H9 (cell line): ENCODE data around the gene RIMBP2. TPM values are rescaled to one million over a fixed set of nuclear protein-coding genes. Genes with fewer than 3 reads are reported as not detected.

Source experiments
- DNase-seq: peaks from one replicate; pipeline ENCODE4 v3.0.0-alpha.2; 2017
- H2AFZ ChIP-seq: one replicate; pipeline ENCODE4 v1.6.1; 2013; ENCODE audit warnings: mild to moderate bottlenecking, low read length, control low read depth, moderate library complexity
- H2AK5ac ChIP-seq: 2 replicates; pipeline ENCODE4 v1.6.1; 2013; ENCODE audit warnings: low read length, control low read depth, mixed read lengths; ENCODE audit not compliant: insufficient read length
- H2BK120ac ChIP-seq: one replicate; pipeline ENCODE4 v1.6.1; 2013; ENCODE audit warnings: low read depth, mild to moderate bottlenecking, low read length, control low read depth, inconsistent platforms; ENCODE audit not compliant: poor library complexity, severe bottlenecking
- H2BK12ac ChIP-seq: 2 replicates; pipeline ENCODE4 v1.6.1; 2013; ENCODE audit warnings: low read length, control low read depth, mixed read lengths, low read depth; ENCODE audit not compliant: insufficient read length
- H2BK15ac ChIP-seq: 2 replicates; pipeline ENCODE4 v1.6.1; 2013; ENCODE audit warnings: low read depth, low read length, control low read depth
- H2BK20ac ChIP-seq: one replicate; pipeline ENCODE4 v1.6.1; 2013; ENCODE audit warnings: low read depth, mild to moderate bottlenecking, low read length, control low read depth, inconsistent platforms; ENCODE audit not compliant: poor library complexity, severe bottlenecking
- H2BK5ac ChIP-seq: 2 replicates; pipeline ENCODE4 v1.6.1; 2013; ENCODE audit warnings: low read length, control low read depth, mixed read lengths; ENCODE audit not compliant: insufficient read length
- H3K14ac ChIP-seq: 2 replicates; pipeline ENCODE4 v1.6.1; 2013; ENCODE audit warnings: low read length, control low read depth; ENCODE audit not compliant: insufficient read depth
- H3K18ac ChIP-seq: 2 replicates; pipeline ENCODE4 v1.6.1; 2013; ENCODE audit warnings: low read depth, mild to moderate bottlenecking, mixed read lengths, low read length, control low read depth; ENCODE audit not compliant: insufficient read length
- H3K23ac ChIP-seq: 2 replicates; pipeline ENCODE4 v1.6.1; 2013; ENCODE audit warnings: low read length, control low read depth, mixed read lengths, low read depth; ENCODE audit not compliant: insufficient read length
- H3K23me2 ChIP-seq: 2 replicates; pipeline ENCODE4 v1.6.1; 2013; ENCODE audit warnings: low read depth, mild to moderate bottlenecking, mixed read lengths, low read length, control low read depth; ENCODE audit not compliant: insufficient read length, poor library complexity, severe bottlenecking
- H3K27ac ChIP-seq: 2 replicates; pipeline ENCODE4 v1.5.1; 2013; ENCODE audit warnings: low read length, control low read depth, mixed read lengths, low read depth; ENCODE audit not compliant: insufficient read length
- H3K27me3 ChIP-seq: 2 replicates; pipeline ENCODE4 v1.6.1; 2013; ENCODE audit warnings: low read length, control low read depth, inconsistent platforms; ENCODE audit not compliant: insufficient read depth
- H3K4ac ChIP-seq: 2 replicates; pipeline ENCODE4 v1.6.1; 2013; ENCODE audit warnings: low read depth, mild to moderate bottlenecking, control low read depth, inconsistent platforms, low read length, moderate library complexity
- H3K4me1 ChIP-seq: 2 replicates; pipeline ENCODE4 v1.6.1; 2013; ENCODE audit warnings: low read length, control low read depth, inconsistent platforms; ENCODE audit not compliant: insufficient read depth
- H3K4me2 ChIP-seq: 2 replicates; pipeline ENCODE4 v1.6.1; 2013; ENCODE audit warnings: low read length, control low read depth, mixed read lengths; ENCODE audit not compliant: insufficient read length, insufficient read depth
- H3K56ac ChIP-seq: 2 replicates; pipeline ENCODE4 v1.6.1; 2013; ENCODE audit warnings: low read depth, mild to moderate bottlenecking, mixed read lengths, low read length, control low read depth; ENCODE audit not compliant: insufficient read length
- H3K79me1 ChIP-seq: 2 replicates; pipeline ENCODE4 v1.6.1; 2013; ENCODE audit warnings: low read depth, mild to moderate bottlenecking, moderate library complexity, low read length, control low read depth, inconsistent platforms; ENCODE audit not compliant: insufficient read depth, poor library complexity, severe bottlenecking
- H3K79me2 ChIP-seq: 2 replicates; pipeline ENCODE4 v1.6.1; 2013; ENCODE audit warnings: low read length, control low read depth, inconsistent platforms; ENCODE audit not compliant: insufficient read depth
- H3K9ac ChIP-seq: 2 replicates; pipeline ENCODE4 v1.6.1; 2013; ENCODE audit warnings: low read length, control low read depth, mixed read lengths; ENCODE audit not compliant: insufficient read length; ENCODE audit errors: extremely low read depth
- H3K9me3 ChIP-seq: one replicate; pipeline ENCODE4 v1.6.1; 2013; ENCODE audit warnings: low read depth, low read length, inconsistent platforms; ENCODE audit not compliant: control insufficient read depth
- H3T11ph ChIP-seq: one replicate; pipeline ENCODE4 v1.6.1; 2013; ENCODE audit warnings: mild to moderate bottlenecking, low read length, control low read depth, inconsistent platforms
- H4K20me1 ChIP-seq: one replicate; pipeline ENCODE4 v1.6.1; 2013; ENCODE audit not compliant: control insufficient read depth, insufficient read length, insufficient read depth
- H4K5ac ChIP-seq: 2 replicates; pipeline ENCODE4 v1.6.1; 2013; ENCODE audit warnings: low read depth, mild to moderate bottlenecking, mixed read lengths, low read length, control low read depth; ENCODE audit not compliant: insufficient read length
- H4K8ac ChIP-seq: replicated peaks from 2 replicates; pipeline ENCODE4 v1.6.1; 2013; ENCODE audit warnings: low read length, control low read depth, mixed read lengths, low read depth; ENCODE audit not compliant: insufficient read length
- H4K91ac ChIP-seq: 2 replicates; pipeline ENCODE4 v1.6.1; 2013; ENCODE audit warnings: low read depth, mild to moderate bottlenecking, moderate library complexity, mixed read lengths, low read length, control low read depth; ENCODE audit not compliant: insufficient read length
- H3K27ac Mint-ChIP-seq, 3 experiments: 2 replicates in 2 of 3; 3 replicates in 1 of 3; pipeline ENCODE4 v1.8.0; 2020 to 2021; ENCODE audit warnings: mixed read lengths in 3 of 3, mild to moderate bottlenecking in 1 of 3, moderate library complexity in 1 of 3
- H3K27me3 Mint-ChIP-seq: 2 replicates; pipeline ENCODE4 v1.8.0; 2021; ENCODE audit warnings: low read depth, mild to moderate bottlenecking, moderate library complexity, mixed read lengths
- H3K36me3 Mint-ChIP-seq, 3 experiments: 2 replicates in 2 of 3; 3 replicates in 1 of 3; pipeline ENCODE4 v1.8.0; 2020 to 2021; ENCODE audit warnings: low read depth in 3 of 3, mixed read lengths in 3 of 3; ENCODE audit not compliant: insufficient read depth in 1 of 3
- H3K4me1 Mint-ChIP-seq, 2 experiments: 2 replicates each; pipeline ENCODE4 v1.8.0; 2020; ENCODE audit warnings: mixed read lengths in 2 of 2
- H3K4me3 Mint-ChIP-seq, 2 experiments: 2 replicates in 1 of 2; 3 replicates in 1 of 2; pipeline ENCODE4 v1.8.0; 2020 to 2021; ENCODE audit warnings: mild to moderate bottlenecking in 2 of 2, mixed read lengths in 2 of 2, moderate library complexity in 1 of 2
- H3K9me3 Mint-ChIP-seq, 2 experiments: 2 replicates in 1 of 2; 3 replicates in 1 of 2; pipeline ENCODE4 v1.8.0; 2020; ENCODE audit warnings: mild to moderate bottlenecking in 2 of 2, mixed read lengths in 2 of 2, moderate library complexity in 1 of 2
- CTCF ChIP-seq: fragments of 200-600 bp; sonication (generic); conservative IDR thresholded peaks from 3 replicates; pipeline ENCODE4 v1.8.0; 2021; ENCODE audit warnings: antibody characterized with exemption, mild to moderate bottlenecking
- WGBS: extraction: QIAGEN DNeasy Blood & Tissue Kit; methylation state at CpG from one replicate; pipeline ENCODE4 v1.1.7; 2013; ENCODE audit warnings: missing lambda C conversion rate, low lambda C conversion rate, mixed read lengths; ENCODE audit not compliant: insufficient read length; ENCODE audit errors: extremely low coverage; 5-methylcytosine and 5-hydroxymethylcytosine counted together
- total RNA-seq: library from RNA; stranded (reverse); gene quantifications from 2 replicates; pipeline ENCODE4 v1.2.1, GENCODE V29; 2021

The RIMBP2 gene
- total RNA-seq, 1 experiment from 2014 or later = 0.70 TPM

GRCh38 chr12:130620756-130621155 is 95.3 kb downstream of the RIMBP2 start:
- no peak for DNase-seq
- H4K91ac ChIP-seq = no peak overlapping the region
- no peaks in the 10 kb centered on the region for H3K23me2 ChIP-seq
- H3K9ac ChIP-seq = no peak overlapping the region
- no peak for TF ChIP-seq CTCF
- no peak overlapping the region for H4K8ac ChIP-seq
- no peaks in the 10 kb centered on the region for H3K4me1 Mint-ChIP-seq
- H4K5ac ChIP-seq = no peak overlapping the region
- no peaks in the 10 kb centered on the region for H3K79me2 ChIP-seq
- no peak overlapping the region for H3K4me2 ChIP-seq
- H3K27me3 ChIP-seq = no peaks in the 10 kb centered on the region
- H3K18ac ChIP-seq = no peak overlapping the region
- no peak overlapping the region for H2BK15ac ChIP-seq
- no peak overlapping the region for H3K23ac ChIP-seq
- H4K20me1 ChIP-seq = no peaks in the 10 kb centered on the region
- no peak overlapping the region for H3K27ac ChIP-seq
- no peak overlapping the region for H2AFZ ChIP-seq
- no peak overlapping the region for H3K14ac ChIP-seq
- H3T11ph ChIP-seq = no peak overlapping the region
- no peak overlapping the region for H2AK5ac ChIP-seq
- H3K9me3 Mint-ChIP-seq = peaks cover 2 to 4% of the 10 kb centered on the region in 2 experiments; a peak in 3 of 5 replicates
- no peaks in the 10 kb centered on the region for H3K79me1 ChIP-seq
- H2BK120ac ChIP-seq = no peak overlapping the region
- peaks cover 0 to 2% (median 0%) of the 10 kb centered on the region in 3 experiments; a peak in 4 of 7 replicates for H3K36me3 Mint-ChIP-seq
- no peak overlapping the region for H2BK5ac ChIP-seq
- no peaks in the 10 kb centered on the region for H3K9me3 ChIP-seq
- no peak overlapping the region for H3K56ac ChIP-seq
- no CpG with 5 or more reads among the region's 6 CpGs for WGBS
- H3K4me1 ChIP-seq = no peaks in the 10 kb centered on the region
- peaks cover 8% of the 10 kb centered on the region for H3K27me3 Mint-ChIP-seq
- H3K4me3 Mint-ChIP-seq = no peak overlapping the region
- H2BK12ac ChIP-seq = no peak overlapping the region
- H2BK20ac ChIP-seq = no peak overlapping the region
- no peak overlapping the region for H3K27ac Mint-ChIP-seq
- H3K4ac ChIP-seq = no peak overlapping the region
